HL-60 (cell line): ENCODE measurements around the gene NKX2-1.
"Not testable (repeated sequence)": the region's sequence is repeated elsewhere in the genome, so short reads cannot be mapped to it uniquely, and the experiment has no call there.

Experiments
- DNase-seq, 2 experiments: peaks; one replicate each; pipeline ENCODE4 v3.0.0-alpha.2; 2010 to 2020; ENCODE audit warnings: low read depth in 1 of 2, low spot score in 1 of 2
- H3K27ac ChIP-seq: fragments of 250-450 bp; sonication (Bioruptor Pico); replicated peaks from 2 replicates; pipeline ENCODE4 v1.5.1; 2020; ENCODE audit warnings: mild to moderate bottlenecking, moderate library complexity
- H3K27me3 ChIP-seq: fragments of 250-450 bp; sonication (Bioruptor Pico); 2 replicates; pipeline ENCODE4 v1.5.1; 2021; ENCODE audit warnings: mild to moderate bottlenecking, moderate library complexity; ENCODE audit not compliant: insufficient read depth, poor library complexity, severe bottlenecking
- H3K4me3 ChIP-seq: replicated peaks from 2 replicates; pipeline ENCODE4 v1.5.1; 2011; ENCODE audit warnings: mild to moderate bottlenecking, control low read depth, low read length; ENCODE audit not compliant: insufficient read depth
- GABPA ChIP-seq: IDR thresholded peaks from 2 replicates; pipeline ENCODE4 v1.6.1; 2012; ENCODE audit warnings: low read depth
- POLR2AphosphoS5 ChIP-seq: IDR thresholded peaks from 2 replicates; pipeline ENCODE4 v1.6.1; 2012; ENCODE audit warnings: low read depth
- REST ChIP-seq: IDR thresholded peaks from 2 replicates; pipeline ENCODE4 v1.6.1; 2012; ENCODE audit warnings: low read depth; ENCODE audit not compliant: insufficient replicate concordance
- SPI1 ChIP-seq: IDR thresholded peaks from 2 replicates; pipeline ENCODE4 v1.6.1; 2012; ENCODE audit warnings: low read depth, mild to moderate bottlenecking, borderline replicate concordance
- TF ChIP-seq, protein P1 (sequence below): IDR thresholded peaks from one replicate; pipeline ENCODE4 v1.5.1; 2011; ENCODE audit warnings: low read length, control low read depth, inconsistent platforms; ENCODE audit not compliant: insufficient read depth

Gene NKX2-1

DNA sequence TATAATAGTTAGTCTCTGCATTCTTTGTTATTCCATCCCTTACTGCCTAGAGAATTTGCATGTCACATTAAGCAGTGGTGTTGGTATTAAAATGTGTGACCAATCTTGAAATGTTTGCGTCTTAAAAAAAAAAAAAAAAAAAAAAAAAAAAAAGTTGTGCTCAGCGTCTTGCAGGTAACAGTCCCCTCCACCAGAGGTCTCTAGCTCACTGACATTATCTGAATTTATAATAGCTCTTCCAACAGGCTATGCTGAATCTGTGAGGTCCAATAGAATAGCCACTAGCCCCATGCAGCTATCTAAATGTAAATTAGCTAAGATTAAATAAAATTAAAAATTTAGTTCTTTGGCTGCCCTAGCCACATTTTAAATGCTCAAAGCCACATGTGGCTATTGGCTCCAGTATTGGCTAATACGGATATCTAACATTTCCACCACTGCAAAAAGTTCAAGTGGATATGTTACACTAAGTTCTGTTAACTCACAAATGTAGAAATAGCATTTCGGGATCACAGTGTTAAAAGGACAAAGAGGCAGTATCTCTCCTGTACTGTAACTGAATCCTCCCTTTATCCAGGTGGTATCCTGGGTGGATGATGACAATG is 33.7 kb upstream of the NKX2-1 start:
- TF ChIP-seq POLR2AphosphoS5, result no peak
- TF ChIP-seq, protein P1, sequence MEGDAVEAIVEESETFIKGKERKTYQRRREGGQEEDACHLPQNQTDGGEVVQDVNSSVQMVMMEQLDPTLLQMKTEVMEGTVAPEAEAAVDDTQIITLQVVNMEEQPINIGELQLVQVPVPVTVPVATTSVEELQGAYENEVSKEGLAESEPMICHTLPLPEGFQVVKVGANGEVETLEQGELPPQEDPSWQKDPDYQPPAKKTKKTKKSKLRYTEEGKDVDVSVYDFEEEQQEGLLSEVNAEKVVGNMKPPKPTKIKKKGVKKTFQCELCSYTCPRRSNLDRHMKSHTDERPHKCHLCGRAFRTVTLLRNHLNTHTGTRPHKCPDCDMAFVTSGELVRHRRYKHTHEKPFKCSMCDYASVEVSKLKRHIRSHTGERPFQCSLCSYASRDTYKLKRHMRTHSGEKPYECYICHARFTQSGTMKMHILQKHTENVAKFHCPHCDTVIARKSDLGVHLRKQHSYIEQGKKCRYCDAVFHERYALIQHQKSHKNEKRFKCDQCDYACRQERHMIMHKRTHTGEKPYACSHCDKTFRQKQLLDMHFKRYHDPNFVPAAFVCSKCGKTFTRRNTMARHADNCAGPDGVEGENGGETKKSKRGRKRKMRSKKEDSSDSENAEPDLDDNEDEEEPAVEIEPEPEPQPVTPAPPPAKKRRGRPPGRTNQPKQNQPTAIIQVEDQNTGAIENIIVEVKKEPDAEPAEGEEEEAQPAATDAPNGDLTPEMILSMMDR, result peak; percentile 46
- no peak for TF ChIP-seq REST
- TF ChIP-seq GABPA, result no peak
- no peak for TF ChIP-seq SPI1
- no peak overlapping the region for H3K4me3 ChIP-seq
- peak; percentile 5 to 14 for DNase-seq
- no peaks in the 10 kb centered on the region for H3K27me3 ChIP-seq
- H3K27ac ChIP-seq, result no peak overlapping the region

DNA sequence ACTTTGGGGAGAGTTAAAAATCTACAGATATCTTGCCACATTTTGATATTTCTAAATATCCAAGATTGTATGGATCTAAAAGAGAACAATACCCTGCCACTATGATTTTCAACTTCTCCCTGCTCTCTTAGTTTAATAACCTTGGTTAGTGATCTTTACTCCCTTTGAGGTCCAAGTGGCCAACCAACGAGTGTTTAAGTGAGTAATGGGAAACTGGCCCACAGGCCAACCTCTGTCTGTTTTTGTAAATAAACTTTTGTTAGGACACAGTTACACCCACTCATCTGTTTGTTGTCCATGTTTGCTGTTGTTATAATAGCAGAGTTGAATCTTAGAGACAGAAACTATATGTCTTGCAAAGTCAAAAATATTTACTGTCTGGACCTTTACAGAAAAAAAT is 30.9 kb upstream of the NKX2-1 start:
- Histone ChIP-seq H3K27ac (no peak overlapping the region), H3K4me3 (no peak overlapping the region), H3K27me3 (no peaks in the 10 kb centered on the region)
- TF ChIP-seq, protein P1, result no peak
- TF ChIP-seq REST (no peak), POLR2AphosphoS5 (no peak), GABPA (no peak), SPI1 (no peak)
- DNase-seq, result no peak

GRCh38 chr14:36544280-36544679 is 24.2 kb upstream of the NKX2-1 start:
- not testable (repeated sequence) for H3K4me3 ChIP-seq, H3K27ac ChIP-seq, H3K27me3 ChIP-seq, DNase-seq

DNA sequence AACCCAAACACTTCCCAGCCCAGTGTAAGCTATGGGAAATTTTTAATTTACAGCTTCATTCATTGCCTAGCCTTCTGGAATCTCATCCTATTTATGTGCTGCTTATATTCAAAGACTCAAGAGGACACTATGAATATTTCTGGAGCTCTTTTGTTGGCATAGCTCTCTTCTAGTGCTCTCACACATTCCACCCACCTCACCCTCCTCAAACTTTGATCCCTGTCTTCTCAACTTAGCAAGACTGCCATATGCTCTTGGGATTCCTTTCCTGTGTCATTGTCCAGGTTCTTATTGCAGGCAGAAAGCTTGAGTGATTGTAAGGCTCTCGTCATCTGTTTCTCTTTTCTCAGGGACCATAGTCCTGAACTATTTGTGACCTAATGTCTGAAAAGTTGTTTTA is 18.0 kb upstream of the NKX2-1 start:
- TF ChIP-seq GABPA (no peak), SPI1 (no peak), POLR2AphosphoS5 (no peak), REST (no peak)
- TF ChIP-seq, protein P1, result no peak

More for the DNA sequence above, 18.0 kb upstream of the NKX2-1 start:
- Histone ChIP-seq H3K27ac (no peak overlapping the region), H3K4me3 (no peak overlapping the region), H3K27me3 (peaks cover 6% of the 10 kb centered on the region)
- DNase-seq, result no peak
